K562 (cell line): ENCODE results near the gene CMIP. TPM values are rescaled to one million over a fixed set of nuclear protein-coding genes. Genes with fewer than 3 reads are reported as not detected.

Experiments
- ATAC-seq: fragments of 200-7000 bp; cut with Tn5 transposase; 3 replicates; pipeline ENCODE4 v1.9.1; 2020; ENCODE audit warnings: moderate library complexity
- BruUV-seq: library from RNA; stranded (reverse); fragments of 400-500 nt; replicated peaks from 2 replicates; lab custom pipeline; 2021; lab: Mats Ljungman, UMichigan
- CTCF ChIA-PET: fragments of 300-600 bp; formaldehyde crosslinking; extraction: SDS; loops from one replicate; lab custom pipeline; 2021; ENCODE audit warnings: low intra/inter-chr PET ratio; lab: Yijun Ruan, JAX
- POLR2A ChIA-PET: fragments of 300-600, 350-650 bp; sonication (Branson Sonifier 250); formaldehyde crosslinking; extraction: SDS; loops from one replicate; lab custom pipeline; 2021; ENCODE audit warnings: antibody characterized with exemption, inconsistent platforms; lab: Yijun Ruan, JAX
- DNase-seq, 4 experiments: peaks; one replicate each; pipeline versions ENCODE4 v3.0.0 to v3.0.0-alpha.2; 2011 to 2018; ENCODE audit warnings: low spot score in 3 of 4, mixed read lengths in 3 of 4; ENCODE audit errors: extremely low read depth in 1 of 4
- FAIRE-seq: peaks from 2 replicates; lab custom pipeline; 2011; peaks lifted over from hg19 to GRCh38; lab: Jason Lieb, UNC
- H2AFZ ChIP-seq: 2 replicates; pipeline ENCODE4 v1.6.0; 2011; ENCODE audit warnings: low read depth, low read length, control low read depth, inconsistent platforms
- H3K27ac ChIP-seq: fragments of 200-600 bp; 3 replicates; pipeline ENCODE4 v1.8.0; 2011; ENCODE audit warnings: low read depth, mild to moderate bottlenecking, control low read depth, inconsistent platforms, low read length, moderate library complexity, mixed read lengths; ENCODE audit errors: extremely low read depth
- H3K27me3 ChIP-seq, 2 experiments: fragments of 300-600 bp in 1 of 2; 2 replicates in 1 of 2; 3 replicates in 1 of 2; pipeline versions ENCODE4 v1.6.0 to v1.8.0; 2011; ENCODE audit warnings: inconsistent platforms in 2 of 2, low read length in 2 of 2, mild to moderate bottlenecking in 1 of 2, mixed read lengths in 1 of 2, moderate library complexity in 1 of 2; ENCODE audit not compliant: control insufficient read depth in 2 of 2, insufficient read depth in 2 of 2
- H3K36me3 ChIP-seq: fragments of 300-600 bp; 3 replicates; pipeline ENCODE4 v1.8.0; 2011; ENCODE audit warnings: mild to moderate bottlenecking, low read length, inconsistent platforms; ENCODE audit not compliant: control insufficient read depth, insufficient read depth
- H3K4me1 ChIP-seq, 2 experiments: fragments of 200-600 bp in 1 of 2; replicated peaks in 1 of 2; 2 replicates in 1 of 2; 3 replicates in 1 of 2; pipeline versions ENCODE4 v1.5.1 to v1.8.0; 2011; ENCODE audit warnings: inconsistent platforms in 2 of 2, low read length in 2 of 2, mild to moderate bottlenecking in 1 of 2, mixed read lengths in 1 of 2, moderate library complexity in 1 of 2; ENCODE audit not compliant: control insufficient read depth in 2 of 2, insufficient read depth in 2 of 2
- H3K4me2 ChIP-seq: 2 replicates; pipeline ENCODE4 v1.6.1; 2011; ENCODE audit warnings: low read length, control low read depth, inconsistent platforms, mixed read lengths; ENCODE audit not compliant: insufficient read depth
- H3K4me3 ChIP-seq: fragments of 200-600 bp; sonication (generic), shearing (Covaris generic); 2 replicates; pipeline ENCODE4 v1.5.1; 2016; ENCODE audit warnings: control low read depth, inconsistent platforms
- H3K79me2 ChIP-seq: fragments of 200-600 bp; 3 replicates; pipeline ENCODE4 v1.8.0; 2011; ENCODE audit warnings: low read length, inconsistent platforms; ENCODE audit not compliant: control insufficient read depth, insufficient read depth
- H3K9ac ChIP-seq, 2 experiments: 2 replicates each; pipeline versions ENCODE4 v1.6.0 to v1.6.1; 2011; ENCODE audit warnings: low read depth in 2 of 2, low read length in 2 of 2, control low read depth in 1 of 2, inconsistent platforms in 1 of 2, mild to moderate bottlenecking in 1 of 2, mixed read lengths in 1 of 2; ENCODE audit not compliant: insufficient read depth in 1 of 2
- H3K9me1 ChIP-seq: one replicate; pipeline ENCODE4 v1.6.0; 2011; ENCODE audit warnings: inconsistent platforms, mild to moderate bottlenecking, low read length, moderate library complexity; ENCODE audit not compliant: control insufficient read depth, insufficient read depth
- H3K9me3 ChIP-seq: replicated peaks from 2 replicates; pipeline ENCODE4 v1.5.1; 2011; ENCODE audit warnings: low read depth, low read length, inconsistent platforms; ENCODE audit not compliant: control insufficient read depth, insufficient read depth
- H4K20me1 ChIP-seq: replicated peaks from 2 replicates; pipeline ENCODE4 v1.6.1; 2011; ENCODE audit warnings: low read length, inconsistent platforms, mixed read lengths; ENCODE audit not compliant: control insufficient read depth, insufficient read depth
- CBFA2T2 ChIP-seq: fragments of 450-650 bp; conservative IDR thresholded peaks from 2 replicates; pipeline ENCODE4 v1.6.1; 2017; ENCODE audit warnings: mild to moderate bottlenecking
- E2F1 ChIP-seq: sonication (generic); formaldehyde crosslinking; IDR thresholded peaks from 2 replicates; pipeline ENCODE4 v1.8.1; 2023; ENCODE audit warnings: mild to moderate bottlenecking, missing genetic modification reagents, moderate library complexity
- E2F3 ChIP-seq: fragments of 250-450 bp; sonication (Bioruptor Pico); IDR thresholded peaks from 2 replicates; pipeline ENCODE4 v1.4.0; 2020; ENCODE audit warnings: mild to moderate bottlenecking
- ETV1 ChIP-seq: fragments of 450-650 bp; conservative IDR thresholded peaks from 2 replicates; pipeline ENCODE4 v1.6.1; 2016; ENCODE audit warnings: missing genetic modification characterization, control low read depth, low read depth, missing compliant biosample characterization
- FOS ChIP-seq: IDR thresholded peaks from 3 replicates; pipeline ENCODE4 v1.6.1; 2011; ENCODE audit not compliant: insufficient read length; ENCODE audit errors: extremely low read depth
- FOXA3 ChIP-seq, 2 experiments: fragments of 450-650 bp in 1 of 2; sonication (generic) in 1 of 2; formaldehyde crosslinking; IDR thresholded peaks in 1 of 2; conservative IDR thresholded peaks in 1 of 2; 2 replicates each; pipeline versions ENCODE4 v1.4.0 to v1.8.0; 2020 to 2022; ENCODE audit warnings: mild to moderate bottlenecking in 2 of 2, missing genetic modification reagents in 1 of 2
- JUNB ChIP-seq: fragments of 450-650 bp; formaldehyde crosslinking; conservative IDR thresholded peaks from 2 replicates; pipeline ENCODE4 v1.4.0; 2020; ENCODE audit warnings: mild to moderate bottlenecking
- MED1 ChIP-seq: sonication (generic); formaldehyde crosslinking; IDR thresholded peaks from 2 replicates; pipeline ENCODE4 v1.8.1; 2023; ENCODE audit warnings: missing genetic modification reagents, borderline replicate concordance
- PRMT5 ChIP-seq: sonication (generic); formaldehyde crosslinking; IDR thresholded peaks from 2 replicates; pipeline ENCODE4 v1.5.0; 2020; ENCODE audit warnings: missing genetic modification reagents
- STAT5A ChIP-seq: IDR thresholded peaks from 2 replicates; pipeline ENCODE4 v1.6.1; 2012; ENCODE audit warnings: low read length, inconsistent platforms, borderline replicate concordance
- TAF9B ChIP-seq: fragments of 450-650 bp; IDR thresholded peaks from 2 replicates; pipeline ENCODE4 v1.6.1; 2018; ENCODE audit warnings: mild to moderate bottlenecking; ENCODE audit not compliant: partially characterized antibody
- ZBTB8A ChIP-seq: fragments of 450-650 bp; IDR thresholded peaks from 2 replicates; pipeline ENCODE4 v1.6.1; 2018; ENCODE audit warnings: mild to moderate bottlenecking, moderate library complexity; ENCODE audit not compliant: partially characterized antibody
- ZNF347 ChIP-seq: fragments of 450-650 bp; formaldehyde crosslinking; IDR thresholded peaks from 2 replicates; pipeline ENCODE4 v1.4.0; 2020; ENCODE audit warnings: low read depth, mild to moderate bottlenecking, moderate library complexity
- ZNF655 ChIP-seq: fragments of 250-450 bp; sonication (Bioruptor Pico); IDR thresholded peaks from 2 replicates; pipeline ENCODE4 v1.5.0; 2021
- whole genome bisulfite sequencing: fragments of 100-300 bp; shearing (Covaris generic); methylation state at CpG from one replicate; pipeline ENCODE4 v1.1.6; 2016; ENCODE audit warnings: low coverage, mixed read lengths; ENCODE audit not compliant: insufficient coverage; ENCODE audit errors: missing lambda C conversion rate; 5-methylcytosine and 5-hydroxymethylcytosine counted together
- in situ Hi-C: fragments of 300-500 bp; cut with MboI; formaldehyde crosslinking; loops from 4 replicates; pipeline ENCODE4 v1.15.0; 2018; ENCODE audit warnings: inconsistent platforms, mixed read lengths
- intact Hi-C: fragments of 100-400 bp; cut with micrococcal nuclease; formaldehyde crosslinking; loops from 2 replicates; pipeline ENCODE4 v1.14.2; 2022
- polyA plus RNA-seq, 8 experiments: library from polyadenylated mRNA; depleted of rRNA in 4 of 8; stranded (reverse) in 5 of 8; unstranded in 3 of 8; fragments of >200 nt; fragmentation: Nextera tagmentation in 2 of 8; fragmentation: Illumina TruSeq in 1 of 8; extraction: Ambion mirVana in 2 of 8; extraction: Trizol in 1 of 8; gene quantifications; 2 replicates each; pipeline versions ENCODE4 v1.2.1 to v1.2.3, GENCODE V29; 2011 to 2014; ENCODE audit warnings: inconsistent platforms in 1 of 8, missing spikeins in 1 of 8
- total RNA-seq, 7 experiments: library from RNA; depleted of rRNA in 6 of 7; stranded (reverse); fragments of >200 nt in 6 of 7; fragmentation: Illumina TruSeq in 2 of 7; extraction: Trizol in 2 of 7; gene quantifications; 2 replicates each; pipeline versions ENCODE4 v1.2.1 to v1.2.3, GENCODE V29; 2011 to 2021; ENCODE audit warnings: low replicate concordance in 1 of 7
- TF ChIP-seq, protein P1 (sequence below): fragments of 450-650 bp; IDR thresholded peaks from 2 replicates; pipeline ENCODE4 v1.6.1; 2016
- TF ChIP-seq, protein P2 (sequence below): fragments of 450-650 bp; IDR thresholded peaks from 2 replicates; pipeline ENCODE4 v1.6.1; 2018; ENCODE audit warnings: mild to moderate bottlenecking, low read depth; ENCODE audit not compliant: partially characterized antibody
- TF ChIP-seq, protein P3 (sequence below), 3 experiments: fragments of 200-800 bp in 1 of 3; sonication (Bioruptor generic) in 1 of 3; sonication (generic) in 1 of 3; formaldehyde crosslinking in 1 of 3; IDR thresholded peaks; 2 replicates each; pipeline versions ENCODE4 v1.6.1 to v1.8.0; 2016 to 2022; ENCODE audit warnings: mild to moderate bottlenecking in 2 of 3, missing compliant biosample characterization in 2 of 3, missing genetic modification characterization in 2 of 3, missing genetic modification reagents in 1 of 3

Gene CMIP
- total and polyA plus RNA-seq, 9 of the 15 experiments (the other 6 are each of a cell fraction or from before 2014, with no cell fraction given), result 0.94 to 82.5 (median 10.3) TPM

DNA sequence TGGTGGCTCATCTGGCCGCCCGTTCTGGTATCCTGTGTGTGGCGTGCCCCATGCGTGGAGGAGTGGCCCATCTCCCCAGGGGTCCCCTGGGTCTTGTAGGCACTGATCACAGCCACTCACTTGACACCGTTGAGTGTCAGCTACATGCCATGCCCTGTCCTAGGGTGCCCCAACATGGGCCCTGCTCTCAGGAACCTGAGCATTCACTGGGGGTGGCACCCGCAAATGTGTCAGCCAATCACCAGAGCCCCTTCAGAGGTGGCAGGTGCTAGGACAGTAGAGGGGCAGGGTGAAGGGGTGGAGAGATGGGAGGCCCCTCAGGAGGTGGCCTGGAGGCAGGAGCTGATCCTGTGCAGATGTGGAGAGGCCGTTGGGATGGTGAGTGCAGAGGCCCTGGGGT lies 27.8 kb downstream of the CMIP start:
- Histone ChIP-seq H3K27me3 (no peaks in the 10 kb centered on the region), H3K4me3 (no peak overlapping the region), H3K4me2 (no peak overlapping the region), H3K9me3 (no peaks in the 10 kb centered on the region), H4K20me1 (peaks cover 18% of the 10 kb centered on the region; the same call in 1 of the 2 replicates), H2AFZ (no peak overlapping the region), H3K36me3 (peaks cover 45% of the 10 kb centered on the region), H3K9ac (peak overlapping the region in 1 of 2 experiments; percentile 67; a peak in 2 of 4 replicates), H3K9me1 (no peaks in the 10 kb centered on the region), H3K4me1 (peaks cover 35 to 50% of the 10 kb centered on the region in 2 experiments), H3K27ac (no peak overlapping the region), H3K79me2 (peaks cover 94% of the 10 kb centered on the region)
- intact Hi-C loops (no loop called here), in situ Hi-C loops (no loop called here)
- ATAC-seq, result no peak
- POLR2A ChIA-PET, result interaction anchor here (0.6 to 2.0 kb wide), 3 partner anchors 10 to 157 kb away, joined by 3 to 12 read pairs (median 6); no protein-coding TSS in a partner anchor
- BruUV-seq, result no TSS peak
- no peak for DNase-seq
- CTCF ChIA-PET, result no interaction called here
- 88% methylated on average over 7 of the region's 7 CpGs for WGBS
- no peak for FAIRE-seq
- TF ChIP-seq, protein P1, sequence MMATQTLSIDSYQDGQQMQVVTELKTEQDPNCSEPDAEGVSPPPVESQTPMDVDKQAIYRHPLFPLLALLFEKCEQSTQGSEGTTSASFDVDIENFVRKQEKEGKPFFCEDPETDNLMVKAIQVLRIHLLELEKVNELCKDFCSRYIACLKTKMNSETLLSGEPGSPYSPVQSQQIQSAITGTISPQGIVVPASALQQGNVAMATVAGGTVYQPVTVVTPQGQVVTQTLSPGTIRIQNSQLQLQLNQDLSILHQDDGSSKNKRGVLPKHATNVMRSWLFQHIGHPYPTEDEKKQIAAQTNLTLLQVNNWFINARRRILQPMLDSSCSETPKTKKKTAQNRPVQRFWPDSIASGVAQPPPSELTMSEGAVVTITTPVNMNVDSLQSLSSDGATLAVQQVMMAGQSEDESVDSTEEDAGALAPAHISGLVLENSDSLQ, result no peak
- TF ChIP-seq MED1, result no peak
- TF ChIP-seq STAT5A, result no peak
- TF ChIP-seq FOXA3 (CRISPR knock-in tag; conservative IDR thresholded peaks at IDR 0.05 in 1 of 2, IDR thresholded peaks at IDR 0.05 in 1 of 2), result no peak
- TF ChIP-seq ZNF347, result no peak
- no peak for TF ChIP-seq TAF9B
- no peak for TF ChIP-seq PRMT5 (CRISPR knock-in tag)
- TF ChIP-seq, protein P2, sequence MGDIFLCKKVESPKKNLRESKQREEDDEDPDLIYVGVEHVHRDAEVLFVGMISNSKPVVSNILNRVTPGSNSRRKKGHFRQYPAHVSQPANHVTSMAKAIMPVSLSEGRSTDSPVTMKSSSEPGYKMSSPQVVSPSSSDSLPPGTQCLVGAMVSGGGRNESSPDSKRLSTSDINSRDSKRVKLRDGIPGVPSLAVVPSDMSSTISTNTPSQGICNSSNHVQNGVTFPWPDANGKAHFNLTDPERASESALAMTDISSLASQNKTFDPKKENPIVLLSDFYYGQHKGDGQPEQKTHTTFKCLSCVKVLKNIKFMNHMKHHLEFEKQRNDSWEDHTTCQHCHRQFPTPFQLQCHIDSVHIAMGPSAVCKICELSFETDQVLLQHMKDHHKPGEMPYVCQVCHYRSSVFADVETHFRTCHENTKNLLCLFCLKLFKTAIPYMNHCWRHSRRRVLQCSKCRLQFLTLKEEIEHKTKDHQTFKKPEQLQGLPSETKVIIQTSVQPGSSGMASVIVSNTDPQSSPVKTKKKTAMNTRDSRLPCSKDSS, result no peak
- TF ChIP-seq CBFA2T2, result no peak
- TF ChIP-seq E2F3 (CRISPR knock-in tag), result no peak
- no peak for TF ChIP-seq FOS
- TF ChIP-seq E2F1 (CRISPR knock-in tag), result no peak
- no peak for TF ChIP-seq ZBTB8A
- TF ChIP-seq JUNB (CRISPR knock-in tag), result no peak
- no peak for TF ChIP-seq ETV1 (tag)
- TF ChIP-seq ZNF655 (CRISPR knock-in tag), result no peak
- TF ChIP-seq, protein P3, sequence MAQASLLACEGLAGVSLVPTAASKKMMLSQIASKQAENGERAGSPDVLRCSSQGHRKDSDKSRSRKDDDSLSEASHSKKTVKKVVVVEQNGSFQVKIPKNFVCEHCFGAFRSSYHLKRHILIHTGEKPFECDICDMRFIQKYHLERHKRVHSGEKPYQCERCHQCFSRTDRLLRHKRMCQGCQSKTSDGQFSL (CRISPR knock-in tag; IDR thresholded peaks at IDR 0.05), result no peak
- TF ChIP-seq, protein P3 (tag; IDR thresholded peaks at IDR 0.05), result no peak
